Stimulated activated CD4-positive, alpha-beta T cell treated with anti-CD3 and anti-CD28 coated beads, Interleukin-4, amount 100 ng/mL, for 24 hours (primary cell): Measurements from ENCODE around the gene CD163L1.

Source experiments
- DNase-seq: peaks from one replicate; pipeline ENCODE4 v3.0.0-alpha.2; 2020

Gene CD163L1

GRCh38 chr12:7321624-7322023, 122.3 kb downstream of the CD163L1 start:
- DNase-seq, result no peak

- no peak for DNase-seq
These were observed 124.0 kb downstream of the CD163L1 start for GRCh38 chr12:7319930-7320329.

GRCh38 chr12:7310070-7310469, 133.9 kb downstream of the CD163L1 start:
- DNase-seq, result no peak
